ENCODE results near the gene DUSP15. TPM values are rescaled to one million over a fixed set of nuclear protein-coding genes. Genes with fewer than 3 reads are reported as not detected.

DUSP15 gene
- 2.1 TPM for polyA plus RNA-seq (2013, experiment 1 of 2)
- polyA plus RNA-seq (2013, experiment 2 of 2), result 2.1 TPM

DNA sequence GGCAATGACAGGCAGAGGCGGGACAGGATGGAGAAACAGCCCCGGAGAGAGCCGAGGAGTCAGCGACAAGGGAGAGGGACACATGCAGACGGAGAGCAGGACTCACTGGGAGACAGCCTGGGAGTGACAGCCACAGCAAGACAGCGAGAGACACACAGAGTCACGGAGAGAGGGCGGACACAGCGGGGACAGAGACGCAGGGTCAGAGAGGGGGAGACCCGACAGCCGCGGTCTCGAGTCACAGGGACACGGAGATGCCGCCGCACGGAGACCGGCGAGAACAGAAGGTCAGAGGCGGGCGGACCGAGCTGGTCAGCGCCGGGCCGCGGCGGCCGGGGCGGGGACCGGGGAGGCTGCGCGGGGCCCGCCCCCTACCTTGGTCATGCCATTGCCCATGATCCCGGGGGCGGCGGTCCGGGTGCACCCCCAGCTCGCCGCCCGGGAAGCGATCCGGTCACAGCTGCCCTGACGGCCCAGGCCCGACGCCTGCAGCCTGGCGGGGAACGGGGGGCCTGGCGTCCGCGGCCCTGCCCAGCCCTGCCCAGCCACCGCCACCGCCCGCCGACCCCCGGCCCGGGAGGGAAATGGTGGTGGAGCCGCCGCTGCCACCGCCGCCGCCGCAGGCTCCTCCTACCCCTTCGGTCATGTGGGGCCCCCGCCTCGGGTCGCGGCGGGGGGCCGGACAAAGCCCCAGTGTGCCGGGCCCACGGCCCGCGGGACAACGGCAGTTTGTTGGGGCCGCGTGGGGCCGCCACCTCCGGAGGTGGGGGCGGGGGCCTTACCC lies at the start of gene DUSP15, which contains the start of gene TTLL9:
DUSP15 (minus strand) TSS at position 586 of the 784 bp plus-strand sequence; CDS start at position 396, 190 bp downstream.
TTLL9 (plus strand) TSS at position 693 of the 784 bp plus-strand sequence. CDS start 493 bp downstream, outside the sequence.
- Histone ChIP-seq H4K8ac (ENCODE audit: low read depth, low read length) (no peak within 1 kb of the TSS), H3K4me2 (ENCODE audit: insufficient read depth, low read length, poor library complexity, severe bottlenecking) (peak within 1 kb of the TSS; percentile 98), H3K79me1 (ENCODE audit: low read depth, low read length) (no peaks in the 10 kb centered on the region), H4K91ac (ENCODE audit: low read depth, low read length, poor library complexity) (no peak within 1 kb of the TSS), H2AFZ (ENCODE audit: low read length) (peak within 1 kb of the TSS; percentile 89), H3K18ac (ENCODE audit: low read length) (peak within 1 kb of the TSS; percentile 93), H2BK15ac (ENCODE audit: low read length) (peak within 1 kb of the TSS; percentile 24), H3K9ac (ENCODE audit: low read depth, low read length, poor library complexity) (peak within 1 kb of the TSS; percentile 94), H3K27me3 (ENCODE audit: control insufficient read depth in 3 of 3, insufficient read depth in 3 of 3, low read depth in 1 of 3, low read length in 3 of 3) (peaks cover 0 to 30% (median 5%) of the 10 kb centered on the region in 3 experiments), H2BK5ac (ENCODE audit: low read length) (peak within 1 kb of the TSS; percentile 31), H3K9me3 (replicated peaks in 1 of 2; ENCODE audit: control insufficient read depth in 2 of 2, insufficient read depth in 1 of 2, low read depth in 1 of 2, low read length in 2 of 2) (peaks cover 0 to 1% of the 10 kb centered on the region in 2 donors), H3K27ac (replicated peaks; ENCODE audit: low read length) (no peak within 1 kb of the TSS), H3K4me1 (ENCODE audit: control insufficient read depth in 2 of 2, insufficient read depth in 1 of 2, low read depth in 1 of 2, low read length in 2 of 2) (peaks cover 5 to 12% of the 10 kb centered on the region in 2 donors), H3K4ac (ENCODE audit: low read length) (peak within 1 kb of the TSS; percentile 2), H2AK5ac (ENCODE audit: low read depth, low read length) (peak within 1 kb of the TSS; percentile 78), H2BK120ac (ENCODE audit: low read depth, low read length) (no peak within 1 kb of the TSS), H3K4me3 (ENCODE audit: low read length in 2 of 2) (peak within 1 kb of the TSS; percentile 68 to 76), H3K23ac (ENCODE audit: low read depth, low read length, poor library complexity) (peak within 1 kb of the TSS; percentile 92), H2BK12ac (ENCODE audit: low read length) (peak within 1 kb of the TSS; percentile 47), H3K14ac (ENCODE audit: low read length) (peak within 1 kb of the TSS; percentile 97), H3K36me3 (replicated peaks in 1 of 2; ENCODE audit: control insufficient read depth in 2 of 2, insufficient read depth in 2 of 2, low read length in 2 of 2) (peaks cover 0 to 23% of the 10 kb centered on the region in 2 donors)
- no CpG with 5 or more reads among the region's 80 CpGs for WGBS, 2 donors (ENCODE audit: extremely low coverage in 2 of 2, insufficient read length in 2 of 2, insufficient replicate concordance in 1 of 2)
- peak; percentile 42 for DNase-seq (ENCODE audit: low spot score)

DNA sequence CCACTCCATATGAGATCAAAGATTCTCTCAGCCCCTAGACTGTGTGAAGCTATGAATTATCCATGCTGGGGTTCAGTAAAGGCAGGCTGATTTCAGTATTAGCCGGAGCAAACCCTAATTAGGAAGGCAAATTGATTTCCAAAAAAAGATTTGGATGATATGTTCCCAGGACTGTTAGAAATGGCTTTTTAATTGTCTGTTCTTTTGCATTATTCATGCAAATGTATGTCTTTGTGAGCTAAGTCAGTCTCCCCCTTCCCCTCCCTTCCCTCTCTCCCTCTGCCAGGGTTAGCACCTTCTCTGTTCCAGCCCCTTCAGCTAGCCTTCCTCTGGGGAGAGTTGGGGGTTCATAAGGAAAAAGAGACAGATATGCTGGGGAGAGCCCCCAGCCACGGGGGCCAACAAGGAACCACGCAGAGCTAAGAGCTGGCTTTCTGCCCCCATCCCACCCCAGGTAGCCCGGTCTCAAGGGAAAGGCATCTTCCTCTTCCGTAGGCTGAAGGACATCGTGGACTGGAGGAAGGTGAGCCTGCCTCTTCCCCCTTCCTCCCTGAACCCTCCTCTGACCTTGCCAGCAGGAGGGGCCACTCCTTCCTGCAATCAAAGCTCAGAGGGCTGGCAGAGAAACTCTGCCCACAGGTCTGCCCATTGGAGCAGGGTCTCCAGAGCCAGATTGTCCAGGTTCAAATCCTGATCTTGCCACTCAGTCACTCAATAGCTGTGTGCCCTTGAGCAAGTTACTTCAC lies 49.3 kb upstream of the DUSP15 start:
- Histone ChIP-seq H3K27me3 (ENCODE audit: control insufficient read depth in 3 of 3, insufficient read depth in 3 of 3, low read depth in 1 of 3, low read length in 3 of 3) (no peaks in the 10 kb centered on the region), H2BK15ac (ENCODE audit: low read length) (no peak overlapping the region), H2BK5ac (ENCODE audit: low read length) (no peak overlapping the region), H4K8ac (ENCODE audit: low read depth, low read length) (no peak overlapping the region), H2AFZ (ENCODE audit: low read length) (no peak overlapping the region), H4K91ac (ENCODE audit: low read depth, low read length, poor library complexity) (no peak overlapping the region), H2BK120ac (ENCODE audit: low read depth, low read length) (no peak overlapping the region), H3K23ac (ENCODE audit: low read depth, low read length, poor library complexity) (no peak overlapping the region), H3K27ac (replicated peaks; ENCODE audit: low read length) (no peak overlapping the region), H3K36me3 (replicated peaks in 1 of 2; ENCODE audit: control insufficient read depth in 2 of 2, insufficient read depth in 2 of 2, low read length in 2 of 2) (no peaks in the 10 kb centered on the region), H3K18ac (ENCODE audit: low read length) (no peak overlapping the region), H3K9me3 (replicated peaks in 1 of 2; ENCODE audit: control insufficient read depth in 2 of 2, insufficient read depth in 1 of 2, low read depth in 1 of 2, low read length in 2 of 2) (no peaks in the 10 kb centered on the region), H3K9ac (ENCODE audit: low read depth, low read length, poor library complexity) (no peak overlapping the region), H2AK5ac (ENCODE audit: low read depth, low read length) (no peak overlapping the region), H3K14ac (ENCODE audit: low read length) (no peak overlapping the region), H3K79me1 (ENCODE audit: low read depth, low read length) (no peaks in the 10 kb centered on the region), H2BK12ac (ENCODE audit: low read length) (no peak overlapping the region), H3K4me3 (ENCODE audit: low read length in 2 of 2) (no peak overlapping the region), H3K4me2 (ENCODE audit: insufficient read depth, low read length, poor library complexity, severe bottlenecking) (no peak overlapping the region), H3K4me1 (ENCODE audit: control insufficient read depth in 2 of 2, insufficient read depth in 1 of 2, low read depth in 1 of 2, low read length in 2 of 2) (peaks cover 0 to 7% of the 10 kb centered on the region in 2 donors), H3K4ac (ENCODE audit: low read length) (no peak overlapping the region)
- no CpG with 5 or more reads among the region's 6 CpGs for WGBS, 2 donors (ENCODE audit: extremely low coverage in 2 of 2, insufficient read length in 2 of 2, insufficient replicate concordance in 1 of 2)
- no peak for DNase-seq (ENCODE audit: low spot score)

GRCh38 chr20:31918466-31919105 lies 48.3 kb upstream of the DUSP15 start:
- Histone ChIP-seq H3K27ac (replicated peaks; ENCODE audit: low read length) (no peak overlapping the region), H3K4ac (ENCODE audit: low read length) (no peak overlapping the region), H3K9ac (ENCODE audit: low read depth, low read length, poor library complexity) (no peak overlapping the region), H3K23ac (ENCODE audit: low read depth, low read length, poor library complexity) (no peak overlapping the region), H3K36me3 (replicated peaks in 1 of 2; ENCODE audit: control insufficient read depth in 2 of 2, insufficient read depth in 2 of 2, low read length in 2 of 2) (no peaks in the 10 kb centered on the region), H3K14ac (ENCODE audit: low read length) (no peak overlapping the region), H3K79me1 (ENCODE audit: low read depth, low read length) (no peaks in the 10 kb centered on the region), H2BK15ac (ENCODE audit: low read length) (no peak overlapping the region), H3K18ac (ENCODE audit: low read length) (no peak overlapping the region), H4K8ac (ENCODE audit: low read depth, low read length) (no peak overlapping the region), H2BK12ac (ENCODE audit: low read length) (no peak overlapping the region), H3K4me3 (ENCODE audit: low read length in 2 of 2) (no peak overlapping the region), H3K27me3 (ENCODE audit: control insufficient read depth in 3 of 3, insufficient read depth in 3 of 3, low read depth in 1 of 3, low read length in 3 of 3) (no peaks in the 10 kb centered on the region), H3K4me2 (ENCODE audit: insufficient read depth, low read length, poor library complexity, severe bottlenecking) (no peak overlapping the region), H2AK5ac (ENCODE audit: low read depth, low read length) (no peak overlapping the region), H4K91ac (ENCODE audit: low read depth, low read length, poor library complexity) (no peak overlapping the region), H2BK5ac (ENCODE audit: low read length) (no peak overlapping the region), H2BK120ac (ENCODE audit: low read depth, low read length) (no peak overlapping the region), H3K9me3 (replicated peaks in 1 of 2; ENCODE audit: control insufficient read depth in 2 of 2, insufficient read depth in 1 of 2, low read depth in 1 of 2, low read length in 2 of 2) (no peaks in the 10 kb centered on the region), H3K4me1 (ENCODE audit: control insufficient read depth in 2 of 2, insufficient read depth in 1 of 2, low read depth in 1 of 2, low read length in 2 of 2) (peaks cover 0 to 4% of the 10 kb centered on the region in 2 donors), H2AFZ (ENCODE audit: low read length) (no peak overlapping the region)
- no CpG with 5 or more reads among the region's 7 CpGs for WGBS, 2 donors (ENCODE audit: extremely low coverage in 2 of 2, insufficient read length in 2 of 2, insufficient replicate concordance in 1 of 2)
- DNase-seq (ENCODE audit: low spot score), result no peak
